EL (cell line): Measurements from ENCODE around the gene SLC35F6.

Source experiments
- DNase-seq: peaks from one replicate; pipeline ENCODE4 v3.0.0-alpha.2; 2016

SLC35F6 gene, protein sequence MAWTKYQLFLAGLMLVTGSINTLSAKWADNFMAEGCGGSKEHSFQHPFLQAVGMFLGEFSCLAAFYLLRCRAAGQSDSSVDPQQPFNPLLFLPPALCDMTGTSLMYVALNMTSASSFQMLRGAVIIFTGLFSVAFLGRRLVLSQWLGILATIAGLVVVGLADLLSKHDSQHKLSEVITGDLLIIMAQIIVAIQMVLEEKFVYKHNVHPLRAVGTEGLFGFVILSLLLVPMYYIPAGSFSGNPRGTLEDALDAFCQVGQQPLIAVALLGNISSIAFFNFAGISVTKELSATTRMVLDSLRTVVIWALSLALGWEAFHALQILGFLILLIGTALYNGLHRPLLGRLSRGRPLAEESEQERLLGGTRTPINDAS

DNA sequence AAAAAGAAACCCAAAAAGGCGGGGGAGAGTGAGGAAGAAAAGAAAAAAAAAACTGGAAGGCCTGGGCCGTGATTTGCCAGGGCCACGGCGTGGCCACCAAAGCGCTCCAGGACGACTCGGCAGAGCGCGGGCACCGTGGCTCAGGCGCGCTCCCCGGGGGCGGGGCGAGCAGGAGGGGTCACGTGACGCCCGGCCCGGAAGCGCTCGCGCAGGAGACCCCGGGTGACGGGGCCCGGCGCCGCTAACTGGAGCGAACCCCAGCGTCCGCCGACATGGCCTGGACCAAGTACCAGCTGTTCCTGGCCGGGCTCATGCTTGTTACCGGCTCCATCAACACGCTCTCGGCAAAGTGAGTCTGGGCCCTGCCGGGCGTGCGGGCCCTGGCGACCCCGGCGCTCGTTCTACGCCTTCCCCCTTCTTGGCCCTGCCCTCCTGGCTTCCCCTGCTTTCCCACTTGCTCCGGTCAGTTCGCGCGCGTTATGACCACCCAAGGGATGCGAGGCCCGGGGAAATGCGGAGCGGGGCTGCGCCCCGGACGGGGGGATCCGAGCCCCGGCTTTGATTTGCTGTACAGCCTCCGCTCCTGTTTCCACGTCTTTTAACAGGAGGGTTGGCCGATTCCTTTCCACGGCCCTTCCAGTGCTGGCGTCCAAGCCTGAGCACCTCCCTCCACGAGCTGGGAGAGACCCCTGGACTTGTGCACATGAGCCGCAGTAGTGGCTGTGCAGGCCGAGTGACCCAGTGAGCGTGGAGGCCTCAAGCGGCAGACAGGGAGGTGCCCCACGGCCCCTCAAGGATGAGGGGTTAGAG, at the start of gene SLC35F6:
Gene SLC35F6 (plus strand): TSS at position 207 of the 810 bp plus-strand sequence. CDS start 66 bp downstream, at position 273.
- DNase-seq = peak; percentile 81

DNA sequence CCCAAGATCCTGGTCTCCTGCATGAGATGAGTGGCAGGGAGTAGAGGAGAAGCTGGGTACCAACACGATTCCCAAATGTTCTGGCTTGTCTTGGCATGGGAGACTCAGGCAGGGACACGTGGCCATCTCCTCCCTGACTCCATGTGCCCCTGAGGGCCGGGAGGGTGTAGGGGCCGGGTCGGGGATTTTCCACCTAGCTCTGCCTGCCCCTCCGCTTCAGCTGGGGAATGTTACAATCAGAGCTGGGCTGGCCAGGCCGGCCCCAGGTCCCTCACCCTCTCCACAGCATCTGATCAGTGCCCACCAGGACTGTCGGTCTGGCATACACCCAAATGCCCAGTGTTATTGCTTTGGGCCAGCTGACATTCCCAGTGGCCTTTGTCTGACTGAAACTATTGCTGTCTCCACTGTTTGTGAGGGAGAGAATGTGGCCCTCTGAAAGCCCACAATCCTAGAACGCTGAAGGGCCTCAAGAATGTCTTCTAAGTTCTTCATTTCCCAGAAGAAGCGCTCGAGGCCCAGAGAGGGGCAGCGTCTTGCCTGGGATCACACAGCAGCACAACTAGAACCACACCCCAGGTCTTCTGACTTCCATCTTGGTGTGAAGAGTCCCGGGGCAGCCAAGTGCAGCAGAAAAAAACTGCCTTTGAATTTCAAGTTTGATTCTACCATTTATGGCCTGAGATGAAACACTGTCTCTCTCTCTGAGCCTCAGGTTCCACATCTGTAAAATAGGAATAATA, 48.4 kb upstream of the SLC35F6 start:
- no peak for DNase-seq

DNA sequence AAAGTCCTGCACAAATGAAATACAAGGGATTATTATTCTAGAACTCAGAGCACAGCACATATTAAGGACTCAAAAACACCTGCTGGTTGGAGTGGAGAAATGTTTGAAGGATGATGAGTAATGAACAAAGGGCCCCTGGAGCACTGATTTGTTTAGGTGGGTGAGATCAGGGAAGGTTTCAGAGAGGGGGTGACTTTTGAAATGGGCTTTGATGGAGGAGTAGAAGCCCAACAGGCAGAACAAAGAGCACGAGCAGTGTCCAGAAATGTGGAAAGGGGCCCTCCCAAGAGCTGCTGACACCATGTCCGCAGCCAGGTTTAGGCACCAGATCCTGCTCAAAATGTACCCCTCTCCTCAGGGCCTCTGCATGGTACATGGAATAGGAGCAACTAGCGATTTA, 47.7 kb upstream of the SLC35F6 start:
- no peak for DNase-seq

DNA sequence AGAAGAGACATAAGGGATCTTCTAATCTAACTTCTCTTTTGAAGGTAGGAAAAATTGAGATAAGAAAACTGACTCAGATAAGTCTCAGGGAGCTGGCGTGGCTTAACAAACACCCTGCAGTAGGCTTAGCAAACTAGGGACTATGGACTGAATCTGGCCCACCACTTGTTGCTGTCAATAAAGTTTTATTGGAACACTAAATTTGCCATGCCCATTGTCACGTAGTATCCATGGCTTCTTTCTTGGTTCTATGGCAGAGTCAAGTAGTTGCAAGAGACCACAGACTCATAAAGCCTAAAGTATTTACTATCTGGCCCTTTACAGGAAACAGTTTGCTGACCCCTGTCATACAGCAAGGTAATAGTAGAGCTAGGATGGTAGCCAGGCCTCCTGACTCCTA, 47.3 kb upstream of the SLC35F6 start:
- no peak for DNase-seq

DNA sequence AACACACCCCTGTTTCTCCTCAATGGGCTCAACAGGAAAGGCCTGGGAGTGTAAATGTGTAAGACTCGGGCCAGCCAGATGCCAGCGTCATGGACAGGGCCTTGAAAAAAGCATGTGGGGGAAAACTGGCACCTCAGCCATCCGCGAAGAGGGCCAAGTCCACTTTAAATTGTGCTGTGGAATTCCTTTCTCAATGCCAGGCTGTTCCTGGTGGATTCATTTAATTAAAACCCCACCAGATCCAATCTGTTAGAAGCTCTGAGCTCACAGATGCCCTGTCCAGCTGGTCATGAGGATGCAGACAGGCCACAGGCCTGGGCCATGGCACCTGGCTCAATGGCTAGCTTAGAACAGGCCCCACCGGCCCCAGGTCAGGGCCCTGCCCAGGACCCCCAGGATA, 46.7 kb upstream of the SLC35F6 start:
- no peak for DNase-seq

DNA sequence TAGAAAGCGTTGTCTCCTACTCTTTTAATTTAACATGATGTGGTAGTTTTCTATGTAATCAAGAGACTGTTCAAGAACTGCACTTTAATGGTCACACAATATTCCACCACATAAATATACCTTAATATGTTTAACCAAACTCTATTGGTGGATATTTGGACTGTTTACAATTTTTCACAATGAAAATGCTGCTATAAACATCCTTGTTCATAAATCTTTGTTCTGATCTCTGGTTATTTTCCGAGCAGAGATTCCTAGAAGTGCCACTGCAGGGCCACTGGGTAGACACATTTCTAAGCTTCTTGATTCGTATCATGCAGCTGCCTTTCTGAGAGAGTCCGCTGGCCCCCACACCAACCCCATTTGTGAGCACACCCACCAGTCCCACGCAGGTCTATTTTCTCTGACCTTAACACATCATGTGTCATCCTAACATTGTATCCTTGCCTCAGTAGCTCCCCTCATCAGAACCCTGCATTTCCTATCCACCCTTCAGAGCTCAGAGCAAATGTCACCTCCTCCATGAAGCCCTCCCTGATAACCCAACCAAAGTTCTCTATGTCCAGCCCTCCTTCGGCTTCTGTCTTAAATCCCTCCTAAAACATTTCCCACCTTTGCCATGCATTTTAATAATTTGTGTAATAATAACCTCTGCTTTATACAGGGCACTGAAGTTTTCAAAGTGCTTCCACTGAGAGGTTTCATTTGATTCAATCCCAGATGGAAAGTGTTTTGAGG, 45.0 kb upstream of the SLC35F6 start:
- no peak for DNase-seq

DNA sequence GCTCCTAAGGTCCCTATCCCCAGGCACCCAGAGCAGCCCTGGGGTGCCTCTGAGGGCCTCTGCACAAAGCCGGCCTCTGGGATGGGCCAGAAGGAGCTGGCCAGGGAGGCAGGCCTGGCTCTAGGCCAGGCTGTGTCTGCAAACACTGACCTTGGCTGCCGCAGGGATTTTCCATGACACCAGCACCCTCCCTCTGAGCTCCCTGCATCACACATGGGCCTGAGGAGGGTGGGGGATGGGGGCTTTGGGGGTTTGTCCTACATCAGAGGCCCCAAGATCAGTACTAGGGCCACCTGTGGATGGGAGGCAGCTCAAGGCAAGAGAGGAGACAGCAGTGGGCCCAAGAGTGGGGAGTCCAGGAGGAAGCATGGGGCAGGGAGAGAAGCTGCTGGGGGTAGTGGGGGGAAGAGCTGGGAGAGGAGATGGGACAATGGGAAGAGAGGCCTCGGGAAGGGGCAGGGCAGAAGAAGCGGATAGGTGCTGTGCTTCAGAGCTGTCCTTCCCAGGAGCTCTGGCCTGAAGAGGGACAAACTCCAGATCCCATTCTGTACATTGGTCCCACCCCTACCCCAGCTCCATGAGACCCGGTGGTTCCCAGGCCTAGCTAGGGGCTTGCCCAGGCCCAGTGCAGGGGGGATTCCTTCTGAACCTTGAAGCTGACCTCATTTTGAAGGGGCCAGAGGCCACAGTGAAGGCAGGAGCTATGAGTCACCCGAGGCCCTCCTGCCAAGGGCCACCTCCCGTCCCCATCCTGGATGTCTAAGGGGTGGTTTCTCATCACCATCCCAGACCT, 43.6 kb upstream of the SLC35F6 start:
- DNase-seq = peak; percentile 76

DNA sequence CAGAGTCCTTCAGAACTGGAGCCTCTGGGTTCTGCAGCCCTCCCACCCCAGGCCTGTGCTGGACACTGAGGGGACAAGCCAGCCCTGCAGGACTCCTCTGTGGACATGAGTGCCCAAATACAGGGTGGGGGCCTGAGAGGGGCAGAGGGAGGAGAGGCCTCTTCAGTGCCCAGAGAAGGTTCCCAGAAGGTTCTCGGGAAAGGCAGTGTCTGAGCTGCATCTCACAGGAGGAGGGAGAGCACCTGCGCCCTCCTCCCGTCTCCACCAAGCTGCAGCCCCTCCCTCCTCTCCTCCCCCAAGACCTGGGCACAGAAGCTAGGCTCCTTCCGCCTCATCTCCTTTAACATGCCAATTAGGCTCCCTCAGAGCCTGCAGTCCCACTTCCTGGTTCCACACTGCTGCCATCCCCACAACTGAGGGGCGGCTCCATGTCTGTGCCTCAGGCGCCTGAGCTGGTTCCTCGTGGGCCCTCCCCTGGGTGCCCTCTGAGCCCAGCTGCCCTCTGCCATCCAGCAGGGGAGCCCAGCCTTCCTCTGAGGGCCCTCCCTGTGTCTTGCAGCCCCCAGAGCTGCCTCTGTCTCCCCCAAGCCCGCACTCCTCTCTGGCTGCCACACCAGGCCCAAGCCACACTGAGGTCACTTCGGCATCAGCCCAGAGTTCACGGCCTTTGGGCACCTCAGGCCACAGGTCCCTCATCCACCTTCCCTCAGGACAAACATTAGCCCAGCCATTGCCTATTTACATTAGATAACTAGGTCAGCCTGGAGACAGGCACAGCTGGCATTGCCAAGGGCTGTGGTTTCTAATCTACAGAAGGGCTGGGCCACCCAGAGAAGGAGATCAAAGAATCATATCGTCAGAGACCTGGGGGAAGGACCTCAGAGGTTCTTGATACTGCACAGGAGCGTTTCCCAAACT, 42.7 kb upstream of the SLC35F6 start:
- no peak for DNase-seq

DNA sequence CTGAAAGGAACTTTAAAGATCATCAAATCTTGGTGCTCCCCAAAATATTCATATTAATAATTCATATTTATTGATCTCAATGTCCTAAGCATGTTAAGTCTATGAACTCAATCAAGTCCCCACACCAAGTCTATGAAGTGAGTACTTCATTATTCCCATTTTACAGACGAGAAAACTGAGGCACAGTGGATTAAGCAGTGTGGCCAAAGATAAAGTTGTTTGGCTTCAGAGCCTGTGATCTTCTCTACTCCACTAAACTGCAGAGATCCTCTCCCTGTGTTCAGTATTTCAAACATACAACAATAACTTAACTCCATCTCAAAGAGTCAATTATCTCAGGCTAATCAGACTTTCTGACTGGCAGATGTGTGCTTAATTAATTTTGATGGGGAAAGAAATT, 41.8 kb upstream of the SLC35F6 start:
- no peak for DNase-seq

DNA sequence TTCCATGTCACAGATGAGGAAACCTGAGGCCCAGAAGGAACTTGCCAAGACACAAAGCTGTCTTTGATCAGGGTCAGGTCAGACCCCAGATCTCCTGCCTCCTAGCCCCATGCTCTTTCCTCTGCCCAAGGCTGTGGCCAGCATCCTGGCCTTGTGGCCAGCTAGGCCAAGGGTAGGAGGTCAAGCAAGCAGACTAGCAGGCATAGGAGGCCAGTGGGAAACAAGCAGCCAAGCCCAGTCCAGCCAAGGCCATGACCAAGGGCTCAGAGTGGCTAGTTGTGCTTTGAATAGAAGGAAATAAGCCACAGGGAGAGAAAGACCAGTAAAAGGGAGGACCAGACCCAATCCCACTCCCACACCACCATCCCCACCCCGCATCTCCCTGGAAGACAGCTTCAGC, 41.2 kb upstream of the SLC35F6 start:
- DNase-seq = no peak

DNA sequence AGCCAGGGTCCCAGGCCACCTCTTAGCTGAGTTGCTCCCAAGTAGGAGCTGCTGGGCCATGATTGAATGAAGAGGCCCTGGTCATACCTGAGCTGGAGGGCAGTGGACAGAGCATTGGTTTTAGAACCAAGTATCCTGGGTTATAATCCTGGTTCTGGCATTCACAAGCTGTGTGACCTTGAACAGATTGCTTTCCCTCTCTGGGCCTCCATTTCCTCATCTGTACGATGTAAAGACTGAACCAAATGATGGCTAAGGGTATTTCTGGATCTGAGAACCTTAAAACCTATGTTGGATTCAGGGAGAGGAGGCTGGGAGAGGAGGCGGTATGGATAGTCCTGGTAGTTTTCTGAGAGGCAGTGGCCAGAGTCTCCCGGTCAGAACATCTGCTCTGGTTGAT, 40.6 kb upstream of the SLC35F6 start:
- no peak for DNase-seq

DNA sequence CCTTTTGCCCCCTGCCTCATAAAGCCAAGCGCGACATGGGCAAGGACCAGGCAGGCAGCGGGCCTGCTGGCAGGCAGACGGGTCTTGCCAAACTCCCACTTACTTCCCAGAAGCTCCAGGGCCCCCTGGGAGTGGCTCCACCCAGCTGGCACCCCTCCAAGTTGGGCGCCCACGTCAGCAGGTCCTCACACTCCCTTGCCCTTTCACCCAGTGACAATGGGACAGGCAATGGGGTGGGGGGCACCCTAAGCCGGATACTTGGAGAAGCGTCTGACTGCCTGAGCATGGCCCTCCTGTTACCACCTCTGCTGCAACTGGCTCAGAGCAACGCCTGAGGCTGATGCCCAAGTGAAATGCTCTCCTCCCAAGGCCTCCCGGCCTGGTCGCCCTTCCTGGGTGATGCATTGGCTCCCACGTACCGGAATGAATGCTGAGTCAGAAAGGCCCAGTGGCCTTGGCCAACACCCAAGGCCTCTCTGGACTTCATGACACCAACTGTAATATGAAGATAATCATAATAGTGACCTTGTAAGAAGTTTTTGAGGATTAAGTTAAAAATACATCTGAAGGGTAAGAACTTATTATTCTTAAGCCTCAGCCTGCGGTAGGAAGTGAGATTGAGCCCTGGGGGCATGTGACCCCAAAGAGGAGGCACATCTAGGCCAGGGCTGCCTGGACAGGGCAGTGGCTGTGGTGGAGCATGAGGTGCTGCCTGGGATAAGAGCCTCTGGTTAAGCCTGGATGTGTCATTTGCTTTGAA, 39.9 kb upstream of the SLC35F6 start:
- DNase-seq = peak; percentile 94

DNA sequence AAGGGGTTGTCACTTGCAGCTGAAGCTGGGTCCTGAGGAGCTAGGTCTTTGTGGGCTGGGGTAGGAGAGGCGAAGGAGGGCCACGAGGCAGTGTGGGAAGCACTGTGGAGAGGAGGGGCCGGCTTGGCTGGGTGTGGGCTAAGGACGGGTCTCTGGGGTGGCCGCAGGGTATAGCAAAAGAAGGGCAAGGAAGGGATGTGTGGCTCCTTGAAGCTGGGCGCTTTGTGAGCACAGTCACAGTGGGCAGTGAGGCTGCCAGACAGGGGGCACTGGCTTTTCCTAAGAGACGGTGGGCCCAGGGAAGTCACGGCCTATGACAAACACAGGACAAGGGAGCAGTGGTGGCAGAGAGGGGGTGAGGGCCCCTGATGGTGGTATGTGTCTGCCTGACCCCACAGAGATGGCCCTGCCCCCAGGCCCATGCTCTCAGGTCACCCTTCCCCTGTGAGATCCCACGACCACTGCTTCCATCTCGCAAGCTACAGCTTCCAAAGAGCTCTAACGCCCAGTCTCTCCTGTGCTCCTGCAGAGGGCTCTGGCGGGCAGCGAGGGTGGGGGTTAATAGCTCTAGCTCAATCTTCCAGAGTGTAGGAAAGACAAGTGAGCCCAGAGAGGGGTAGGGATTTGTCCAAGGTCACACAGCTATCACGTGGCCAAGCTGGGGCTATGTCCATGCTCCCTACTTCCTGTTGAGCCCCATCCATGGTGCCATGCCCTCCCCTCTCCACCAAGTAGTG, 39.1 kb upstream of the SLC35F6 start:
- DNase-seq = no peak

DNA sequence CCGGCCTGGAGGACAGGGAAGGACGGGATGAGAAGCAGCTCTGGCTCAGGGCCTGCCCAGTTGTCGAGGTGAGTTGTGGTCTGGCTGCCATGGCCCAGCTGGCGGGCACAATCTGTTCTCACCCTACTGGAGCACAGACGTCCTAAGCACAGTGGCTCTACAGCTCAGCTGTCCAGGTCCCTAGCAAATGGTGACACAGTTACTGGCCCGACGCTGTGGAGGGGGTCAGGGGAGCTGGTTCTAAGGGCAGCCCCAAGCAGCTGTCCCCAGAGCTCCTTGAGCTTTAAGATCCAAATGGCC, 38.6 kb upstream of the SLC35F6 start:
- DNase-seq = no peak

DNA sequence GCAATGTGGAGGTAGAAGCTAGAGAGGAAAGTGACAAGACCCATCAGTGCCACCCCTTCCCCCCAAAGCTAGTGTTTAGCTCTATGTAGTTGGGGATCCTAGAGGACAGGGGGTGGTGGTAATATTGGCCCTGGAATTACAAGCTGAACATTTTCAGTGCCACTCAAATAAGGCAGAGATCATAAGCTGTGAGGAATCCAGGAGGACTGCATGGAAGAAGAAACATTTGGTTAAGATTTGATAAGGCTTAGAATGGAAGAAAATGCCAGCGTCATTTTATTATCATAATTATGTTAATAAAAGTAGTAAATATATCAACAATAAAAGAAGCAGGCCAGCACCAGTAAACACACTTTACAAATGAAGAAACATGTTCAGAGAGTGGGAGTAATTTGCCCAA, 37.9 kb upstream of the SLC35F6 start:
- no peak for DNase-seq

DNA sequence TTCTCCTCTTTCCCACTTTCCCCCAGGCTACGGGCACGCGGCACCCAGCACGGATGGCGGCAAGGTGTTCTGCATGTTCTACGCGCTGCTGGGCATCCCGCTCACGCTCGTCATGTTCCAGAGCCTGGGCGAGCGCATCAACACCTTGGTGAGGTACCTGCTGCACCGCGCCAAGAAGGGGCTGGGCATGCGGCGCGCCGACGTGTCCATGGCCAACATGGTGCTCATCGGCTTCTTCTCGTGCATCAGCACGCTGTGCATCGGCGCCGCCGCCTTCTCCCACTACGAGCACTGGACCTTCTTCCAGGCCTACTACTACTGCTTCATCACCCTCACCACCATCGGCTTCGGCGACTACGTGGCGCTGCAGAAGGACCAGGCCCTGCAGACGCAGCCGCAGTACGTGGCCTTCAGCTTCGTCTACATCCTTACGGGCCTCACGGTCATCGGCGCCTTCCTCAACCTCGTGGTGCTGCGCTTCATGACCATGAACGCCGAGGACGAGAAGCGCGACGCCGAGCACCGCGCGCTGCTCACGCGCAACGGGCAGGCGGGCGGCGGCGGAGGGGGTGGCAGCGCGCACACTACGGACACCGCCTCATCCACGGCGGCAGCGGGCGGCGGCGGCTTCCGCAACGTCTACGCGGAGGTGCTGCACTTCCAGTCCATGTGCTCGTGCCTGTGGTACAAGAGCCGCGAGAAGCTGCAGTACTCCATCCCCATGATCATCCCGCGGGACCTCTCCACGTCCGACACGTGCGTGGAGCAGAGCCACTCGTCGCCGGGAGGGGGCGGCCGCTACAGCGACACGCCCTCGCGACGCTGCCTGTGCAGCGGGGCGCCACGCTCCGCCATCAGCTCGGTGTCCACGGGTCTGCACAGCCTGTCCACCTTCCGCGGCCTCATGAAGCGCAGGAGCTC, 36.2 kb upstream of the SLC35F6 start:
- no peak for DNase-seq

DNA sequence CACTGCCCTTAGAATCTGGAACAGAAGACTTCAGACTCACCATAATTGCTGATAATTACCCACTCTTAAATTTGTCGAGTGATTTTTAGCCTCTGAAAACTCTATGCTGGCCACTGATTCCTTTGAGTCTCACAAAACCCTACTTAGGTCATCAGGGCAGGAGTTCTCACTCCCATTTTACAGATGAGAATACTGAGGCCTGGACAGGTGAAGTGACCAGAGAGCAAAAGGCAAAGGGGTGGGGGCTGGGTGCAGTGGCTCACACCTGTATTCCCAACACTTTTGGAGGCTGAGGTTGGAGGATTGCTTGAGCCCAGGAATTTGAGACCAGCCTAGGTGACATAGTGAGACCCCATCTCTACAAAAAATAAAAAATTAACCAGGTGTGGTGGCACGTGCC, 34.8 kb upstream of the SLC35F6 start:
- no peak for DNase-seq

DNA sequence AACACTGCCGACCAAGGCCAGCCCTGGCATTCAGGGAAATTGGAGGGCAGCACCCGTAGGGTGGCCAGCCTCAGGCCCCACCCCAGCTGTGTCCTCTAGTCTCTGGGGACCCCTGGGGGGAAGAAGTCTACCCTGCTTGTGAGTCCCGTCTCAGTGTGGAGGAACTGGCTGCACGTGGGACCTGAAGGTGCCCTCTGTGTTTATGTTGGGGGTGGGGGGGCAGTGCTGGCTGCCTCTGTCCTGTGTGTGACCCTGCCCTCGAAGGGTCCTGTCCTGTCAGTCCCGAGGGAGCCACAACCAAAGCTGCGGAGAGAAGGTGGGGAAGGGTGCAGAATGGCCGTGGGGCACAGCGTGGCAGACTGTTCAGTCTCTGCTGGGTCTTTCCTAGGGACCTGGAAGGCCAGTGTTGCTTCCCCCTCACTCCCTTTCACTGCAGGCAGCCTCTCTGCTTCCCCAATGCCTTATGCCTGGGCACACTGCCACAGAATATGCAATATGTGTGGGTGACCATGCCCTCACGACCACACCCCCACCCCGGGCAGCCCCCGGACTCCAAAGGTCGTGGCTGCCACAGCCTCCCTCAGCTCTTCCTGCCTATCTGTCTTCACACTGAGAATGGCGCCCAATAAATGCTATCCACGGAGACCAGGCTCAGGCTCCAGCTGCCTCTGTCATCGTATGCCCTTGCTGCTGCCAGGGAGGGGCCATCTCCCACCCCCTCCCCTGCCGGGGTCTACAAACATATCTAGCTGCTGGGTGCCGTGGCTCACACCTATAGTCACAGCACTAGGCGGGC, 33.3 kb upstream of the SLC35F6 start:
- DNase-seq = no peak
